Muscle of leg (tissue), 11 donors: ENCODE data around the gene EPS8L2. TPM values are rescaled to one million over a fixed set of nuclear protein-coding genes. Genes with fewer than 3 reads are reported as not detected.

Source experiments
- DNase-seq: peaks from one replicate; pipeline ENCODE4 v3.0.0; 2013
- H3K27ac ChIP-seq: one replicate; pipeline ENCODE4 v1.5.1; 2013; ENCODE audit warnings: mild to moderate bottlenecking, low read length, control low read depth
- H3K27me3 ChIP-seq: one replicate; pipeline ENCODE4 v1.6.1; 2013; ENCODE audit warnings: low read length; ENCODE audit not compliant: control insufficient read depth, insufficient read depth
- H3K36me3 ChIP-seq: one replicate; pipeline ENCODE4 v1.6.1; 2013; ENCODE audit warnings: low read length; ENCODE audit not compliant: control insufficient read depth, insufficient read depth
- H3K4me1 ChIP-seq: one replicate; pipeline ENCODE4 v1.6.1; 2013; ENCODE audit warnings: low read length; ENCODE audit not compliant: control insufficient read depth, insufficient read depth
- H3K4me3 ChIP-seq: one replicate; pipeline ENCODE4 v1.5.1; 2013; ENCODE audit warnings: low read length, control low read depth
- H3K9me3 ChIP-seq: replicated peaks from 2 replicates; pipeline ENCODE4 v1.6.1; 2013; ENCODE audit warnings: low read depth, low read length; ENCODE audit not compliant: control insufficient read depth
- WGBS: methylation state at CpG from one replicate; pipeline ENCODE4 v1.1.5; 2013; ENCODE audit warnings: missing lambda C conversion rate; ENCODE audit not compliant: insufficient coverage; 5-methylcytosine and 5-hydroxymethylcytosine counted together
- polyA plus RNA-seq, 8 donors: library from polyadenylated mRNA; unstranded; fragments of 120-200 nt; gene quantifications; one replicate each; pipeline versions ENCODE4 v1.2.1 to v1.2.3, GENCODE V29; 2013; ENCODE audit warnings: inconsistent platforms in 1 of 8, low replicate concordance in 1 of 8; ENCODE audit not compliant: insufficient read length in 8 of 8, insufficient read depth in 1 of 8
- total RNA-seq: library from RNA; stranded (reverse); fragments of 120-200 nt; gene quantifications from one replicate; pipeline ENCODE4 v1.2.4, GENCODE V29; 2013

The EPS8L2 gene
- total and polyA plus RNA-seq, 9 donors: 1.5 to 14.1 (median 2.0) TPM

DNA sequence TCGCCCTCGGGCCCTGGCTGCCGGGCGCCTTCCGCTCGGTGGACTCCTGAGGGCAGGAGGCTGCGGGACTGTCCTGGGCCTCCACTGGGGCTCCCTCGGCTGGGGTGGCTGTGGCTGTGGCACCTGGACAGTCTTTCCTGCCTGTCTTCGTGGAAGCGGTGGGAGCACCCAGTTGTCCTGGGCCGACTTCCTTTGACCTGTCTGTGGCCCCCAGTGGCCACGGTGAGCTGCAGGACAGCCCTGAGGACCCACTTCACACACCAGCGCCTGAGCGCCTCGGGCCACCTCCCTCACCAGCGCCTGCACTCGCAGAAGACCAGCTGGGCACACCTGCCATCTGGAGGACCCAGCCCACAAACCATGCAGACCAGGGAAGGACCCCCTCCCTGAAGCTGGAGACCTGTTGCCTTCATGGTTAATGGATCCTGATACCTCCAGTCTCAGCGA lies 1.8 kb upstream of the EPS8L2 start:
- Histone ChIP-seq H3K4me1 (peaks cover 33% of the 10 kb centered on the region), H3K4me3 (no peak overlapping the region), H3K9me3 (no peaks in the 10 kb centered on the region)

DNA sequence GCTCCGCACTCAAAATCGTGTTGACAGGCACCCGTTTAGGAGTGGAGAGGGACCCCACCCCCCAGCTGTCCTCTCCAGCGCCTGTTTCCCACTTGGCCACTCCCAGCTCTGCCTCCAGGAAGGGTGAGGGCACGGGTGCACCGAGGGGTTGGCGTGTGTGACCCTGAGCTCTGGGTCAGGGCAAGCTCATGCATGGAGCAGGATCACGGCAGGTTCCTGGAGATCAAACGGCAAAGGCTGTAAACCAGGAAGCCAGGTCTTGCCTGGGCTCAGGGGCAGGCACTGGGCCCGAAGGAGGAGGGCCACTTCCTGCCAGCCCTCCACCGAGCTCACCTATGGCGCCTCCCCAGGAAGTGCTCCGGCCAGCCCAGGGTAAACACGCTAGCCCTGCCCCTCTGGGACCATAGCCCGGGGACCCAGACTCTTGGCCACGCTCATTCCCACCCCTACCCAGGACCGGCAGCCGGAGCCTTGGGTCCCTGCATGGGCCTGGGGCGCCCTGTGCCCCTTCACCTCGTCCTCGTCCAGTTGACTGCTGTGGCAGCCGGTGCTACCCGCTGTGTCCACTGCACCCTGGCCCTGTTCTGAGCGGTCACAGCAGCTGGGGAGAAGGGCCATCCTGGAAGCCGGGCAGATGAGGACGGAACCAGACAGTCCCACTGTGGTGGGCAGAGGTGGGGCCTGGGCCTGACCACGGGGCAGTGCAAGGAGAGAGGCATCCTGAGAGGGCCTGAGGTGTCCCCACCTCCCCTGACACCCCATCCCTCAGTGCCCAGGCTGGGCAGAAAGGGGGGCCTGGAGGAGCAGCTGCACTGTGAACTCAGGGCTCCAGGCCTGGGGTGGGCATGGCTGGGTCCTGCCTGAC lies 1.0 kb upstream of the EPS8L2 start:
- H3K27me3 ChIP-seq: peaks cover 43% of the 10 kb centered on the region
- H3K9me3 ChIP-seq: no peaks in the 10 kb centered on the region
- H3K4me1 ChIP-seq: peaks cover 33% of the 10 kb centered on the region
- no peak overlapping the region for H3K4me3 ChIP-seq
- no peak for DNase-seq
- WGBS: 64% methylated on average over 25 of the region's 27 CpGs
- no peak overlapping the region for H3K27ac ChIP-seq
- peaks cover 30% of the 10 kb centered on the region for H3K36me3 ChIP-seq

More for the DNA sequence above, 1.8 kb upstream of the EPS8L2 start:
- Histone ChIP-seq H3K27ac (no peak overlapping the region), H3K27me3 (peaks cover 36% of the 10 kb centered on the region), H3K36me3 (peaks cover 37% of the 10 kb centered on the region)
- no peak for DNase-seq
- 81% methylated on average over 18 of the region's 18 CpGs for WGBS

DNA sequence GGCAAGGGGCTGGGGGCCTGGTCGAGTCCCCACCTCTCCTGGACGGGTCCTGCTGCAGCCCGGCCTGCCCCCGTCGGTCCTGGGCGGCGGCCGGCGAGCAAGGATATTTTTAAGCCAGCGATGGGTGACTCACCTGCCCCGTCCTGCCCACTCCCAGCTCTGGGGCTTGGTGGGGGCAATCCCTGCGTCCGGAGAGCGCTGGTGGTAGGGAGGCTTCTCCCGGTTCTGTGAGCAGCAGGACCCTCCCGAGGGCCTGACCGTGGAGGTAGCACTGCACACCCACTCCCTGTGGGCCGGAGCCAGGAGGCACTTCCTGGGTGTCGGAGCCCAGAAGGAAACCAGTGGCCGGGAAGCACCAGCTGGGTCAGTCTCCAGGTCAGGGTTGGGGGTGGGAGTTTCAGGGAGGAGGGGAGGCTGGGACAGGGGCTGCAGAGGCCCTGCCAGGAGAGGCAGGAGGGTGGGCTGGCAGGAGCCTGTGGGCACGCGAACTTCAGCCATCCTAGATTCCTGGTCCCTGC lies 467 bp downstream of the EPS8L2 start:
- H3K27ac ChIP-seq: no peak overlapping the region
- DNase-seq: no peak
- H3K27me3 ChIP-seq: peaks cover 56% of the 10 kb centered on the region
- peaks cover 35% of the 10 kb centered on the region for H3K4me1 ChIP-seq
- no peak overlapping the region for H3K4me3 ChIP-seq
- 13% methylated on average over 21 of the region's 22 CpGs for WGBS
- peaks cover 23% of the 10 kb centered on the region for H3K36me3 ChIP-seq
- no peaks in the 10 kb centered on the region for H3K9me3 ChIP-seq

DNA sequence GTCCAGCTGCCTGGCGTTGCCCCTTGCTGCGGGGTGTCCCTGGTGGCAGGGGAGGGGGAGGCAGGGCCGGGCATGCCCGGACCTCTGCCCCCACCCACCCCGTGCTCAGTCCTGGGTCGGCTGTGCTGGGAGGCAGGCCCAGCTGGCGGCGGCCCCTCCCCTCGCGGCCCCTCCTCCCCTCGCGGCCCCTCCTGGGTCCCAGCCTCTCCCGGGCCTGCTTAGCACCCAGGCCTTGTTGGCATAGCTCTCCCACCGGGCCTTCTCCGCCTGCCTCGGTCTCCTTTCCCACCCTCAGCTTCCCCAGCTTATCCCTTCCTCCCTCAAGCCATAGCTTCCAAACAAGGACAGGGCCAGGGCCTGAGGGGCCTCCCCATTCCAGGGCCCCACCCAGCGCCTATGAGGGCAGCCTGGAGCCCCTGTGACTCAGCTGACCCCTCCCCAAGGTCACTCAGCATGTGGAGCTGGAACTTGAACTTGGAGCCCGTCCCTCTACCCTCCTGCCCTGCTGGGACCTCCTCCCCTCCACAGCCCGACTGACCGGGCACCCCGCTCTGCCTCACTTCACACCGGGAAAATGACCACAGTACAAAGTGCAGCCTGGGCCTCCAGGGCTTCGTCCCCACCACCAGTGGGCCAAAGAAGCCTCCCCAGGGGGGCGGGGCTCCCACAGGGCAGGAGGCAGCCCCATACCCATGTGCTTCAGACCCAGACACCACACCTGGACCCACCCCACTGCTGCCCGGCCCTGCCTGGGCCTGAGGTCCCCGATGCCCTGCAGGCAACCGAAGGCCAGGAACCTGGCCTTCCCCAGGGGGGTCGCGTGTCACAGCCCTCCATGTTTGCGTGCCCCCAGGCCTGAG lies 1.2 kb downstream of the EPS8L2 start:
- 40% methylated on average over 27 of the region's 30 CpGs for WGBS
- no peaks in the 10 kb centered on the region for H3K9me3 ChIP-seq
- peaks cover 57% of the 10 kb centered on the region for H3K27me3 ChIP-seq
- H3K36me3 ChIP-seq: peaks cover 18% of the 10 kb centered on the region
- no peak overlapping the region for H3K27ac ChIP-seq
- no peak for DNase-seq
- no peak overlapping the region for H3K4me3 ChIP-seq
- peaks cover 35% of the 10 kb centered on the region for H3K4me1 ChIP-seq

DNA sequence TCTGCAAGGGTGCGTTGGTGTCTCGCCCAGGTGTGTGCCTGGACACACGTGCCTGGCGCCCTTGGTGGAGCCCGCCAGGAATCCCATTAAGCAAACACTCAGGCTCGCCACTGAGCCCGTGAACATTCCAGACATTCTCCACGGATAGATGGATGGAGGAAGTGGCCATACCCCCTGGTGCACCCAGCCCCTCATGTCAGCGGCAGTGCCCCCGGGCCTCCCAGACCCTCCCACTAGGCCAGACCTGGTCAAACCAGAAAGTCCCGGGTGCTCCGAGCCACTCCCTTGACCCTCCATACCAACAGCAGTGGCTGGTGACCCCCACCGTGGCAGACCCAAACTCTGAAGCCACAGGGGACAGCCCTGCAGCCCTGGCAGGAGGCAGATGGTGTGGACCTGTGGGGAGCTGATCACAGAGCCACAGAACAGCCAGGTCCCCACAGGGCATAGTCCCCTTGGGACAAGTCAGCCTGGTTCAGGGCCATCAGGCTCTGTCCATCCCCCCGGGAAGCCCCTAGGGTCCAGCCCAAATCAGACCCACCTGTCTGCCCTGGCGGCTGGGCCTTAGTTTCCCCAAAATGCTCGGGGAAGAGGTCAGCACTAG lies 1.9 kb downstream of the EPS8L2 start:
- Histone ChIP-seq H3K27me3 (peaks cover 61% of the 10 kb centered on the region), H3K9me3 (no peaks in the 10 kb centered on the region), H3K27ac (no peak overlapping the region), H3K4me1 (peaks cover 30% of the 10 kb centered on the region), H3K36me3 (peaks cover 12% of the 10 kb centered on the region), H3K4me3 (no peak overlapping the region)
- 89% methylated on average over 6 of the region's 16 CpGs for WGBS
- DNase-seq: no peak

DNA sequence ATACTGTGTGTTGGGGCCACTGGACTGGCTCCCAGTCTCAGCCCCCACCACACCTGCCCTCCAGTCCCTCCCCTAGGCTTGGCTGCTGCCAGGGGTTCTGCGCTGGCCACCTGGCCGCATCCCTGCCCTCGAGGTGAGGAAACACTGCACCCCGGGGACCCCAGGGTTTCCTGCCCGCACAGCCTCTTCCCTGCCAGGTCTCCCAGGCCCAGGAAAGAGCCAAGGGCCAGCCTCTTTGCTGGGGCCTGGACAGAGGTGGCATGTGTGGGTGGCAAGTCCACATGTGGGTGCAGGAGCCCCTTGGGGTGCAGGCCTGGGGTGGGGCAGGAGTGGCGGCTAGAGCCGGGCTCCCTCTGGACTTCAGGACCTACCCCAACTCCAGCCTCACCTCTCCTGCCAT lies 2.5 kb downstream of the EPS8L2 start:
- 64% methylated on average over 5 of the region's 7 CpGs for WGBS
- Histone ChIP-seq H3K36me3 (peaks cover 7% of the 10 kb centered on the region), H3K27me3 (peaks cover 63% of the 10 kb centered on the region), H3K27ac (no peak overlapping the region), H3K4me3 (no peak overlapping the region), H3K9me3 (no peaks in the 10 kb centered on the region), H3K4me1 (peaks cover 24% of the 10 kb centered on the region)
- DNase-seq: no peak

DNA sequence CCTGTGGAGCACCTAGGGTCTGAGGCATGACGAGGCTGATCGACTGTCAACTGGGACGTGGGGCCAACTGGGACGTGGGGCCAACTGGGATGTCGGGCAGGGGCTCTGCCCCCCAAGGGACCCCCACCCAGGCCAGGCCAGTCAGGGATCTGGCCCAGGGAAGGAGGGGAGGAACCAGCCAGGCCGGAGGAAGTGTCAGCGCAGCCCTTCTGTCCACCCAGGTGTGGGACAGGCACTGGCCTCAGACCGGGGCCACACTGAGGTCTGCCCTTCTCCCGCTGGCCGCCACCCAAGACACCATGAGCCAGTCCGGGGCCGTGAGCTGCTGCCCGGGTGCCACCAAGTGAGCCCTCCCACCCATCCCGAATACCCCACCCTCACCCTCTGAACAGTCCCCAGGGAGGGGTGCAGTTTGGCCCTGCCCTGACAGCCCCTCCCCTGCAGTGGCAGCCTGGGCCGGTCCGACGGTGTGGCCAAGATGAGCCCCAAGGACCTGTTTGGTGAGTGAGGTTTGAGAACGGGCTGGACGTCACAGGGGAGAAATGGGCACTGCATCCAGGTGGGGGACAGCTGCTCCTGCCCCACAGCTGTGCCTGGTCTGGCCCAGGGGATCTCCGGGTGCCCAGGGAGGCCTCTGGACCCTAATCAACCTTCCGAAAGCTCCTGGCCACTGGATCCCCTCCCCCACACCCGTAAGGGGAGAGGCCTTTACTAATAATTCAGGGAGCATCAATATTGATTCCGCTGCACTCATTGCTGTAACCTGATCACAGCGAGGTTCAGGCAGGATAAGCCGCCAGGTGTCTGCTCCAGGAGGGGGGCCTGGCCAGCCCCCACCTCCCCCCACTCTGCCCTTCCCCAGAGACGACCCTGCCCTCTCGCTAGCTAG lies 3.3 kb downstream of the EPS8L2 start:
- no peak for DNase-seq
- H3K27ac ChIP-seq: no peak overlapping the region
- no peaks in the 10 kb centered on the region for H3K9me3 ChIP-seq
- peaks cover 66% of the 10 kb centered on the region for H3K27me3 ChIP-seq
- 47% methylated on average over 12 of the region's 27 CpGs for WGBS
- peaks cover 19% of the 10 kb centered on the region for H3K4me1 ChIP-seq
- H3K36me3 ChIP-seq: peaks cover under 1% of the 10 kb centered on the region
- no peak overlapping the region for H3K4me3 ChIP-seq

DNA sequence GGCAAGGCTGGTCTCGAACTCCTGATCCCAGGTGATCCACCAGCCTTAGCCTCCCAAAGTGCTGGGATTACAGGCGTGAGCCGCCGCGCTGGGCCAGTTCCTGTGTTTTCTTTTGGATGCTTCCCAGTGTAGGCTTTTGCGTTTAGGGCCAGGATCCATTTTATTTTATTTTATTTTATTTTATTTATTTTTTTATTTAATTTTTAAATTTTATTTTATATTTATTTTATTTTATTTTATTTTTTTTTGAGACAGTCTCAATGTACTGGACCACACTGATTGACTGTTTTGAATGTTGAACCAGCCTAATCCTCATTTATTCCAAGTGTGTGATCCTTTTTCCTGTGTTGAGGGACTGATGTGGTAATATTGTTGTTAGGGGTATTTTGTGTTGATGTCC lies 8.4 kb downstream of the EPS8L2 start:
- Histone ChIP-seq H3K27ac (no peak overlapping the region), H3K4me3 (no peak overlapping the region), H3K36me3 (no peaks in the 10 kb centered on the region), H3K27me3 (peaks cover 38% of the 10 kb centered on the region), H3K9me3 (peaks cover 3% of the 10 kb centered on the region), H3K4me1 (peaks cover 3% of the 10 kb centered on the region)
- 100% methylated on average over 1 of the region's 6 CpGs for WGBS
- DNase-seq: no peak
